GM18498 (cell line): ENCODE results near the gene KLHL29.
"Not testable (repeated sequence)": the region's sequence is repeated elsewhere in the genome, so short reads cannot be mapped to it uniquely, and the experiment has no call there.

Experiments used
- ATAC-seq: cut with Tn5 transposase; IDR thresholded peaks from one replicate; pipeline ENCODE4 v1.9.1; 2021; ENCODE audit warnings: mild to moderate bottlenecking, moderate library complexity; ENCODE audit not compliant: unreplicated experiment

Gene KLHL29

GRCh38 chr2:23698721-23699579 lies 314.0 kb downstream of the KLHL29 start:
- no peak for ATAC-seq

- no peak for ATAC-seq
These were observed 314.6 kb downstream of the KLHL29 start for GRCh38 chr2:23699580-23699925.

- no peak for ATAC-seq
These were observed 315.6 kb downstream of the KLHL29 start for GRCh38 chr2:23700627-23701026.

GRCh38 chr2:23703037-23703582 lies 318.1 kb downstream of the KLHL29 start:
- no peak for ATAC-seq

- no peak for ATAC-seq
These were observed 318.8 kb downstream of the KLHL29 start for GRCh38 chr2:23703583-23704385.

GRCh38 chr2:23705771-23706612 lies 321.0 kb downstream of the KLHL29 start:
- ATAC-seq = no peak

GRCh38 chr2:23706613-23707078 lies 321.7 kb downstream of the KLHL29 start:
- no peak for ATAC-seq

- ATAC-seq = no peak
These were observed 322.1 kb downstream of the KLHL29 start for GRCh38 chr2:23707096-23707495.

GRCh38 chr2:23708771-23709170 lies 323.8 kb downstream of the KLHL29 start:
- no peak for ATAC-seq

GRCh38 chr2:23709311-23709710 lies 324.3 kb downstream of the KLHL29 start:
- ATAC-seq = no peak

GRCh38 chr2:23711979-23712755 lies 327.2 kb downstream of the KLHL29 start:
- no peak for ATAC-seq

GRCh38 chr2:23712756-23713151 lies 327.8 kb downstream of the KLHL29 start:
- no peak for ATAC-seq

GRCh38 chr2:23713351-23713750 lies 328.4 kb downstream of the KLHL29 start:
- ATAC-seq = no peak

GRCh38 chr2:23718931-23719700 lies 334.1 kb downstream of the KLHL29 start:
- ATAC-seq = no peak

- no peak for ATAC-seq
These were observed 334.7 kb downstream of the KLHL29 start for GRCh38 chr2:23719716-23720115.

GRCh38 chr2:23720705-23721453 lies 335.9 kb downstream of the KLHL29 start:
- no peak for ATAC-seq

- ATAC-seq = no peak
These were observed 336.5 kb downstream of the KLHL29 start for GRCh38 chr2:23721454-23721826.

GRCh38 chr2:23722255-23722654 lies 337.3 kb downstream of the KLHL29 start:
- no peak for ATAC-seq

- not testable (repeated sequence) for ATAC-seq
These were observed 338.1 kb downstream of the KLHL29 start for GRCh38 chr2:23723029-23723428.
